Mesendoderm (in vitro differentiated cells): ENCODE results near the gene CTTNBP2.

Experiments
- DNase-seq: peaks from one replicate; pipeline ENCODE4 v3.0.0; 2013
- H2AK5ac ChIP-seq: 2 replicates; pipeline ENCODE4 v1.6.1; 2013; ENCODE audit warnings: low read length, inconsistent platforms
- H2BK120ac ChIP-seq: 2 replicates; pipeline ENCODE4 v1.6.1; 2013; ENCODE audit warnings: low read depth, mild to moderate bottlenecking, low read length, moderate library complexity, mixed read lengths
- H2BK15ac ChIP-seq: replicated peaks from 2 replicates; pipeline ENCODE4 v1.6.1; 2013; ENCODE audit warnings: low read depth, mild to moderate bottlenecking, moderate library complexity
- H2BK5ac ChIP-seq: 2 replicates; pipeline ENCODE4 v1.6.1; 2013; ENCODE audit warnings: low read length, inconsistent platforms
- H3K18ac ChIP-seq: 2 replicates; pipeline ENCODE4 v1.6.1; 2013; ENCODE audit warnings: mild to moderate bottlenecking, low read length, mixed read lengths
- H3K23ac ChIP-seq: one replicate; pipeline ENCODE4 v1.6.1; 2013; ENCODE audit warnings: low read length
- H3K27ac ChIP-seq: 2 replicates; pipeline ENCODE4 v1.5.1; 2013; ENCODE audit warnings: low read depth, mild to moderate bottlenecking, inconsistent platforms, low read length, moderate library complexity
- H3K27me3 ChIP-seq: 2 replicates; pipeline ENCODE4 v1.6.1; 2013; ENCODE audit warnings: low read length, control low read depth, mild to moderate bottlenecking, inconsistent platforms; ENCODE audit not compliant: insufficient read depth, poor library complexity
- H3K36me3 ChIP-seq: 2 replicates; pipeline ENCODE4 v1.6.1; 2013; ENCODE audit warnings: low read length, inconsistent platforms; ENCODE audit not compliant: control insufficient read depth, insufficient read depth
- H3K4ac ChIP-seq: one replicate; pipeline ENCODE4 v1.6.1; 2013; ENCODE audit warnings: low read depth, mild to moderate bottlenecking, low read length, moderate library complexity
- H3K4me1 ChIP-seq: 2 replicates; pipeline ENCODE4 v1.6.1; 2013; ENCODE audit warnings: low read depth, low read length, inconsistent platforms; ENCODE audit not compliant: control insufficient read depth
- H3K4me2 ChIP-seq: 2 replicates; pipeline ENCODE4 v1.6.1; 2013; ENCODE audit warnings: low read length
- H3K4me3 ChIP-seq: 2 replicates; pipeline ENCODE4 v1.5.1; 2013; ENCODE audit warnings: mild to moderate bottlenecking, low read length
- H3K56ac ChIP-seq: one replicate; pipeline ENCODE4 v1.6.1; 2013; ENCODE audit warnings: low read length
- H3K79me1 ChIP-seq: 2 replicates; pipeline ENCODE4 v1.6.1; 2013; ENCODE audit warnings: low read length, inconsistent platforms
- H3K79me2 ChIP-seq: 2 replicates; pipeline ENCODE4 v1.6.1; 2013; ENCODE audit warnings: mild to moderate bottlenecking, low read length; ENCODE audit not compliant: control insufficient read depth, insufficient read depth
- H3K9ac ChIP-seq: 2 replicates; pipeline ENCODE4 v1.6.1; 2013; ENCODE audit warnings: low read length, inconsistent platforms
- H4K5ac ChIP-seq: one replicate; pipeline ENCODE4 v1.6.1; 2013; ENCODE audit warnings: low read length
- H4K8ac ChIP-seq: one replicate; pipeline ENCODE4 v1.6.1; 2013; ENCODE audit warnings: low read depth, mild to moderate bottlenecking, control low read depth, low read length, moderate library complexity
- WGBS: extraction: QIAGEN DNeasy Blood & Tissue Kit; methylation state at CpG from one replicate; pipeline ENCODE4 v1.1.7; 2013; ENCODE audit warnings: low lambda C conversion rate, missing lambda C conversion rate; ENCODE audit not compliant: insufficient coverage; ENCODE audit errors: extremely low coverage; 5-methylcytosine and 5-hydroxymethylcytosine counted together

The CTTNBP2 gene

GRCh38 chr7:117724898-117725297, 148.3 kb downstream of the CTTNBP2 start:
- Histone ChIP-seq H3K4me3 (no peak overlapping the region), H2BK15ac (no peak overlapping the region), H2BK120ac (no peak overlapping the region), H3K79me2 (no peaks in the 10 kb centered on the region), H3K36me3 (no peaks in the 10 kb centered on the region), H4K5ac (no peak overlapping the region), H4K8ac (no peak overlapping the region), H2BK5ac (no peak overlapping the region), H3K79me1 (no peaks in the 10 kb centered on the region), H3K23ac (no peak overlapping the region), H3K4me2 (no peak overlapping the region), H3K9ac (no peak overlapping the region), H3K4me1 (no peaks in the 10 kb centered on the region), H2AK5ac (no peak overlapping the region), H3K27me3 (no peaks in the 10 kb centered on the region), H3K27ac (no peak overlapping the region), H3K56ac (no peak overlapping the region), H3K18ac (no peak overlapping the region), H3K4ac (no peak overlapping the region)
- no peak for DNase-seq
- WGBS = no CpG with 5 or more reads among the region's 3 CpGs

- H3K56ac ChIP-seq = no peak overlapping the region
- H2BK5ac ChIP-seq = no peak overlapping the region
- no peaks in the 10 kb centered on the region for H3K4me1 ChIP-seq
- no peak overlapping the region for H3K18ac ChIP-seq
- no peak overlapping the region for H2AK5ac ChIP-seq
- H3K27ac ChIP-seq = no peak overlapping the region
- no peak overlapping the region for H2BK120ac ChIP-seq
- H4K5ac ChIP-seq = no peak overlapping the region
- no peak overlapping the region for H3K4me2 ChIP-seq
- no peak overlapping the region for H2BK15ac ChIP-seq
- no peak overlapping the region for H3K4me3 ChIP-seq
- H3K23ac ChIP-seq = no peak overlapping the region
- no peaks in the 10 kb centered on the region for H3K79me2 ChIP-seq
- H3K9ac ChIP-seq = no peak overlapping the region
- no peak for DNase-seq
- H3K27me3 ChIP-seq = no peaks in the 10 kb centered on the region
- H3K79me1 ChIP-seq = no peaks in the 10 kb centered on the region
- H3K36me3 ChIP-seq = no peaks in the 10 kb centered on the region
- H3K4ac ChIP-seq = no peak overlapping the region
- H4K8ac ChIP-seq = no peak overlapping the region
- no CpG with 5 or more reads among the region's 3 CpGs for WGBS
Measured at GRCh38 chr7:117719377-117719776, 153.9 kb downstream of the CTTNBP2 start.

GRCh38 chr7:117718116-117718835, 155.0 kb downstream of the CTTNBP2 start:
- Histone ChIP-seq H2BK120ac (no peak overlapping the region), H3K79me1 (no peaks in the 10 kb centered on the region), H2AK5ac (no peak overlapping the region), H3K4me3 (no peak overlapping the region), H3K4me1 (no peaks in the 10 kb centered on the region), H2BK5ac (no peak overlapping the region), H3K9ac (no peak overlapping the region), H3K4me2 (no peak overlapping the region), H3K36me3 (no peaks in the 10 kb centered on the region), H3K4ac (no peak overlapping the region), H4K5ac (no peak overlapping the region), H2BK15ac (no peak overlapping the region), H4K8ac (no peak overlapping the region), H3K27me3 (no peaks in the 10 kb centered on the region), H3K79me2 (no peaks in the 10 kb centered on the region), H3K27ac (no peak overlapping the region), H3K23ac (no peak overlapping the region), H3K56ac (no peak overlapping the region), H3K18ac (no peak overlapping the region)
- DNase-seq = no peak
- whole genome bisulfite sequencing = no CpG with 5 or more reads among the region's 6 CpGs

GRCh38 chr7:117717357-117717756, 155.9 kb downstream of the CTTNBP2 start:
- Histone ChIP-seq H2BK5ac (no peak overlapping the region), H3K9ac (no peak overlapping the region), H3K23ac (no peak overlapping the region), H3K4me1 (no peaks in the 10 kb centered on the region), H3K4me3 (no peak overlapping the region), H3K79me2 (no peaks in the 10 kb centered on the region), H4K8ac (no peak overlapping the region), H3K36me3 (no peaks in the 10 kb centered on the region), H3K4me2 (no peak overlapping the region), H3K4ac (no peak overlapping the region), H3K79me1 (no peaks in the 10 kb centered on the region), H2BK15ac (no peak overlapping the region), H3K56ac (no peak overlapping the region), H2AK5ac (no peak overlapping the region), H3K27ac (no peak overlapping the region), H3K18ac (no peak overlapping the region), H2BK120ac (no peak overlapping the region), H3K27me3 (no peaks in the 10 kb centered on the region), H4K5ac (no peak overlapping the region)
- no peak for DNase-seq
- no CpG with 5 or more reads among the region's 2 CpGs for WGBS

- Histone ChIP-seq H3K79me2 (no peaks in the 10 kb centered on the region), H3K27ac (no peak overlapping the region), H2BK120ac (no peak overlapping the region), H3K18ac (no peak overlapping the region), H3K79me1 (no peaks in the 10 kb centered on the region), H2AK5ac (no peak overlapping the region), H2BK15ac (no peak overlapping the region), H3K4me2 (no peak overlapping the region), H3K4ac (no peak overlapping the region), H4K5ac (no peak overlapping the region), H3K4me1 (no peaks in the 10 kb centered on the region), H3K27me3 (no peaks in the 10 kb centered on the region), H2BK5ac (no peak overlapping the region), H3K36me3 (no peaks in the 10 kb centered on the region), H3K9ac (no peak overlapping the region), H3K4me3 (no peak overlapping the region), H3K23ac (no peak overlapping the region), H4K8ac (no peak overlapping the region), H3K56ac (no peak overlapping the region)
- WGBS = no CpG with 5 or more reads among the region's 5 CpGs
- no peak for DNase-seq
Measured at GRCh38 chr7:117716707-117717299, 156.4 kb downstream of the CTTNBP2 start.
